Measurements from ENCODE around the gene MED1.
A peak's percentile ranks its signal among the peaks of the same experiment; 100 is the strongest.

MED1 gene

GRCh38 chr17:39408360-39408759 is 42.7 kb downstream of the MED1 start:
- TF ChIP-seq, protein P1, sequence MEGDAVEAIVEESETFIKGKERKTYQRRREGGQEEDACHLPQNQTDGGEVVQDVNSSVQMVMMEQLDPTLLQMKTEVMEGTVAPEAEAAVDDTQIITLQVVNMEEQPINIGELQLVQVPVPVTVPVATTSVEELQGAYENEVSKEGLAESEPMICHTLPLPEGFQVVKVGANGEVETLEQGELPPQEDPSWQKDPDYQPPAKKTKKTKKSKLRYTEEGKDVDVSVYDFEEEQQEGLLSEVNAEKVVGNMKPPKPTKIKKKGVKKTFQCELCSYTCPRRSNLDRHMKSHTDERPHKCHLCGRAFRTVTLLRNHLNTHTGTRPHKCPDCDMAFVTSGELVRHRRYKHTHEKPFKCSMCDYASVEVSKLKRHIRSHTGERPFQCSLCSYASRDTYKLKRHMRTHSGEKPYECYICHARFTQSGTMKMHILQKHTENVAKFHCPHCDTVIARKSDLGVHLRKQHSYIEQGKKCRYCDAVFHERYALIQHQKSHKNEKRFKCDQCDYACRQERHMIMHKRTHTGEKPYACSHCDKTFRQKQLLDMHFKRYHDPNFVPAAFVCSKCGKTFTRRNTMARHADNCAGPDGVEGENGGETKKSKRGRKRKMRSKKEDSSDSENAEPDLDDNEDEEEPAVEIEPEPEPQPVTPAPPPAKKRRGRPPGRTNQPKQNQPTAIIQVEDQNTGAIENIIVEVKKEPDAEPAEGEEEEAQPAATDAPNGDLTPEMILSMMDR (IDR thresholded peaks at IDR 0.05; ENCODE audit: low read depth, low read length) = no peak
- DNase-seq (ENCODE audit: low read depth, low spot score) = no peak
- no peak overlapping the region for H3K4me3 ChIP-seq (ENCODE audit: low read depth, low read length)
- in situ Hi-C loops (cut with HindIII; ENCODE audit: low sequenced_read_pairs) = no loop called here

DNA sequence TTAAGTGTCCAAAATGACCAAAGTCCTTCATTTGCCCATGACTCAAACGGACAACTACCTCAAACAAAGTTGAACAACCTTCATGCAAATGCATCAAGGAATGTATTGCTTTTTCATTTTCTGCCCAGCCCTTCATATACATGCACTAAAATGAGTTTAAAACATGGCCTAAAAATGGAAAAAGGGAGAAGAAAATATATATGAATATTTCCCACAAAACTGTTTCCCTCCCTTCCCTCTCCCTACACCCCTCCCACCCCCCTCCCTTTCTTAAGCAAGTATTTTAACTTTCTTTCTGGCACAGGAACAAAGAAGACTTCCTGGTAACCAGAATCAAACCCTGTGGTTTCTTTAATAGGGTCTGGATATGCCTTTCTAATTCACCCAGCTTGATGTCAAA is 44.1 kb downstream of the MED1 start:
- TF ChIP-seq, protein P1 (IDR thresholded peaks at IDR 0.05; ENCODE audit: low read depth, low read length) = no peak
- in situ Hi-C loops (cut with HindIII; ENCODE audit: low sequenced_read_pairs) = no loop called here

DNA sequence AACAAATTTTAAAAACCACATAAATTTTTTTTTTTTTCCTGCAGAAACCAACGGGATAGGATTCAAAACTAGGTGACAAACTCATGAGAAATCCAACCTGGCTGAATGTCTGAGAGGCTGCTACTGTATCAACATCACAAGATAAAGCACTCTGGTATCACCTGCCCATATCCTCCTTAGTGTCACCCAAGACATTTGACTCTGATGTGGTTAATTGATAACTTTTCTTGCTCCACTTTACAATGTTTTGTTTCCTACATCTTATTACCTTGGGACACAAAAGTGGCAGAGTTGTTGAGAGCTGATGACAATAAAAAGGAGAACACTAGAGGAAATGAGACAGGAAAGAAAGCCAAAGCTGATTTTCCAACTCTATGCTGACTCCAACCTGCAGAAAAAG is 45.6 kb downstream of the MED1 start:
- no peak for DNase-seq (ENCODE audit: low read depth, low spot score)
- no peak overlapping the region for H3K4me3 ChIP-seq (ENCODE audit: low read depth, low read length)
- in situ Hi-C loops (cut with HindIII; ENCODE audit: low sequenced_read_pairs) = no loop called here
- TF ChIP-seq, protein P1 (IDR thresholded peaks at IDR 0.05; ENCODE audit: low read depth, low read length) = no peak

More for the DNA sequence above, 44.1 kb downstream of the MED1 start:
- no peak overlapping the region for H3K4me3 ChIP-seq (ENCODE audit: low read depth, low read length)
- no peak for DNase-seq (ENCODE audit: low read depth, low spot score)

DNA sequence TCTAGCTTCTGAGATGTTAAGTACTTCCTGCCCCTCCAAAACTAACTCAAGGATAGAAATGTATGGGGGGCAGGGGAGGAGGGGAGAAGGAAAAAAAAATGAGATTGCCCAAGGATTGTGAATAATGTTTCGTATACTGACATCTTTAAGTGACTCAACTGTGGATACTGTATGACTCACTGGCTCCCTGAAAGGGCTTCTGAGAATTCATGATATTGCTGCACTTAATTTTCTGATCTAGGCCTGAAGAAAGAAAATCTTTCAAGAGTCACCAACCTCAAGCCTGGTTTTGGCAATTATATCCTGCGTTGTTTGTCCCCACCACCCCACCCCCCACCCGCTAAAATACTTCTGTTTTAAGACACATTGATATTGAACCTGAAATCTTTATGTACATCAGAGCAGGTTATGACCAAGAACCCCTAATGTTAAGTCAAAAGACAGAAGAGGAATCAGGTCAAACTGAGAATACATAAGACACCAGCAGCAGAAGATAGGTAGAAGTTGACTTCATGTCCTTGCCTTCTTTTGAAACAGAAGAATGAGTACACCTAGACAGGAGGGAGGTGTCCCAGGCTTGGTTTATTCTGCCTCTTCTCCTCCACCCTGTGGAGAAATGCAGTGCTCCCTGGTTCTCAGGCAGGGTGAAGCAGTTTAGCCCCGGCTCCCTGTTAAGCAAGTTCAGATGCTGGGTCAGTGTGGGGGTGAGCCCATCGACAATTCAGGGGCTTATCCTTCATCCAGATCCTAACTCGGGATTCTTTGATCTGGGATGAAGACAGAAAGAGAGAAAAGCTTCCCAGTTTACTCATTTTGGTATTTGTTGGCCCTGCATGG is 46.3 kb downstream of the MED1 start:
- peak; percentile 84 for DNase-seq (ENCODE audit: low read depth, low spot score)
- no peak overlapping the region for H3K4me3 ChIP-seq (ENCODE audit: low read depth, low read length)
- TF ChIP-seq, protein P1 (IDR thresholded peaks at IDR 0.05; ENCODE audit: low read depth, low read length) = no peak
- in situ Hi-C loops (cut with HindIII; ENCODE audit: low sequenced_read_pairs) = no loop called here

GRCh38 chr17:39402890-39403605 is 48.0 kb downstream of the MED1 start:
- no peak for DNase-seq (ENCODE audit: low read depth, low spot score)
- TF ChIP-seq, protein P1 (IDR thresholded peaks at IDR 0.05; ENCODE audit: low read depth, low read length) = no peak
- in situ Hi-C loops (cut with HindIII; ENCODE audit: low sequenced_read_pairs) = no loop called here
- no peak overlapping the region for H3K4me3 ChIP-seq (ENCODE audit: low read depth, low read length)

GRCh38 chr17:39402244-39402889 is 48.7 kb downstream of the MED1 start:
- peak overlapping the region; percentile 83 for H3K4me3 ChIP-seq (ENCODE audit: low read depth, low read length)
- DNase-seq (ENCODE audit: low read depth, low spot score) = peak; percentile 94
- in situ Hi-C loops (cut with HindIII; ENCODE audit: low sequenced_read_pairs) = no loop called here
- TF ChIP-seq, protein P1 (IDR thresholded peaks at IDR 0.05; ENCODE audit: low read depth, low read length) = no peak

Measured in astrocyte of the spinal cord (primary cell).